SK-N-SH (cell line): ENCODE data around the gene CEP57L1. TPM values are rescaled to one million over a fixed set of nuclear protein-coding genes. Genes with fewer than 3 reads are reported as not detected.

ENCODE experiments used
- CTCF ChIA-PET: fragments of 300-600, 350-600 bp; formaldehyde crosslinking; extraction: SDS; loops from one replicate; lab custom pipeline; 2021; lab: Yijun Ruan, JAX
- POLR2A ChIA-PET: fragments of 350-600 bp; sonication (Branson Sonifier 250); formaldehyde crosslinking; extraction: SDS; loops from one replicate; lab custom pipeline; 2020; ENCODE audit warnings: antibody characterized with exemption, inconsistent platforms; lab: Yijun Ruan, JAX
- DNase-seq: peaks from one replicate; pipeline ENCODE4 v3.0.0; 2012
- H2AFZ ChIP-seq: fragments of 200-600 bp; sonication (generic); 2 replicates; pipeline ENCODE4 v1.8.1; 2016; ENCODE audit warnings: antibody characterized with exemption, mild to moderate bottlenecking, low read depth
- H3F3A ChIP-seq: fragments of 200-600 bp; sonication (generic); replicated peaks from 2 replicates; pipeline ENCODE3; 2016; ENCODE audit warnings: antibody characterized with exemption, mild to moderate bottlenecking; ENCODE audit not compliant: insufficient read depth
- H3K27ac ChIP-seq, 2 experiments: fragments of 200-500 bp in 1 of 2; fragments of 200-600 bp in 1 of 2; sonication (Bioruptor generic) in 1 of 2; sonication (generic), shearing (Covaris generic) in 1 of 2; 2 replicates each; pipeline versions ENCODE4 v1.5.1 to v1.6.1; 2014 to 2016; ENCODE audit warnings: low read depth in 2 of 2, inconsistent platforms in 1 of 2, low read length in 1 of 2, mild to moderate bottlenecking in 1 of 2, mixed read lengths in 1 of 2
- H3K27me3 ChIP-seq: fragments of 200-600 bp; sonication (generic), shearing (Covaris generic); 2 replicates; pipeline ENCODE4 v1.6.1; 2016; ENCODE audit warnings: mixed run types; ENCODE audit not compliant: insufficient read depth
- H3K36me3 ChIP-seq, 2 experiments: fragments of 200-500 bp in 1 of 2; fragments of 200-600 bp in 1 of 2; sonication (Bioruptor generic) in 1 of 2; sonication (generic) in 1 of 2; replicated peaks in 1 of 2; 2 replicates each; pipeline versions ENCODE3 to v1.5.1; 2014 to 2016; ENCODE audit warnings: low read length in 1 of 2, mild to moderate bottlenecking in 1 of 2; ENCODE audit not compliant: insufficient read depth in 2 of 2, control insufficient read depth in 1 of 2
- H3K4me1 ChIP-seq, 2 experiments: fragments of 200-500 bp in 1 of 2; fragments of 200-600 bp in 1 of 2; sonication (Bioruptor generic) in 1 of 2; sonication (generic), shearing (Covaris generic) in 1 of 2; 2 replicates each; pipeline versions ENCODE4 v1.5.1 to v1.6.1; 2014 to 2016; ENCODE audit warnings: low read depth in 1 of 2, low read length in 1 of 2, mixed run types in 1 of 2; ENCODE audit not compliant: insufficient read depth in 2 of 2, control insufficient read depth in 1 of 2
- H3K4me2 ChIP-seq: fragments of 200-600 bp; sonication (generic), shearing (Covaris generic); 2 replicates; pipeline ENCODE4 v1.6.1; 2017; ENCODE audit warnings: mixed run types
- H3K4me3 ChIP-seq, 2 experiments: fragments of 200-500 bp in 1 of 2; fragments of 200-600 bp in 1 of 2; sonication (Bioruptor generic) in 1 of 2; sonication (generic), shearing (Covaris generic) in 1 of 2; 2 replicates each; pipeline versions ENCODE4 v1.5.1 to v1.8.1; 2014 to 2016; ENCODE audit warnings: low read depth in 2 of 2, inconsistent platforms in 1 of 2, low read length in 1 of 2, mild to moderate bottlenecking in 1 of 2, mixed read lengths in 1 of 2, moderate library complexity in 1 of 2
- H3K79me2 ChIP-seq: fragments of 200-600 bp; sonication (generic); 2 replicates; pipeline ENCODE4 v1.8.1; 2017; ENCODE audit warnings: mild to moderate bottlenecking; ENCODE audit not compliant: insufficient read depth
- H3K9ac ChIP-seq: fragments of 200-600 bp; sonication (generic); 2 replicates; pipeline ENCODE4 v1.6.1; 2017; ENCODE audit warnings: mixed run types
- H3K9me2 ChIP-seq: fragments of 200-600 bp; sonication (generic); 2 replicates; pipeline ENCODE4 v1.6.1; 2017; ENCODE audit warnings: mixed run types
- H3K9me3 ChIP-seq: fragments of 200-600 bp; sonication (generic); 2 replicates; pipeline ENCODE4 v1.6.1; 2017; ENCODE audit warnings: mixed run types, mild to moderate bottlenecking, moderate library complexity
- H4K20me1 ChIP-seq: fragments of 200-600 bp; sonication (generic); 2 replicates; pipeline ENCODE4 v1.6.1; 2017; ENCODE audit warnings: mild to moderate bottlenecking, mixed run types; ENCODE audit not compliant: insufficient read depth
- ELF1 ChIP-seq: IDR thresholded peaks from 2 replicates; pipeline ENCODE4 v1.4.0; 2012
- EP300 ChIP-seq, 2 experiments: IDR thresholded peaks; 2 replicates each; pipeline versions ENCODE4 v1.4.0 to v1.6.1; 2012; ENCODE audit warnings: borderline replicate concordance in 1 of 2, low read depth in 1 of 2, low read length in 1 of 2
- FOSL2 ChIP-seq: IDR thresholded peaks from 2 replicates; pipeline ENCODE4 v1.4.0; 2012; ENCODE audit warnings: low read depth, mild to moderate bottlenecking, moderate library complexity, borderline replicate concordance
- FOXJ3 ChIP-seq: sonication (generic); formaldehyde crosslinking; IDR thresholded peaks from 2 replicates; pipeline ENCODE4 v1.5.1; 2020; ENCODE audit warnings: mild to moderate bottlenecking, missing genetic modification reagents
- GABPA ChIP-seq: IDR thresholded peaks from 2 replicates; pipeline ENCODE4 v1.4.0; 2012; ENCODE audit warnings: low read depth, mild to moderate bottlenecking
- GATA2 ChIP-seq: sonication (generic); formaldehyde crosslinking; IDR thresholded peaks from 2 replicates; pipeline ENCODE4 v1.5.0; 2020; ENCODE audit warnings: mild to moderate bottlenecking, missing genetic modification reagents
- JUND ChIP-seq: IDR thresholded peaks from 2 replicates; pipeline ENCODE4 v1.4.0; 2012
- MEF2A ChIP-seq: IDR thresholded peaks from 2 replicates; pipeline ENCODE4 v1.4.0; 2012; ENCODE audit warnings: low read depth, borderline replicate concordance
- MXI1 ChIP-seq: IDR thresholded peaks from 2 replicates; pipeline ENCODE4 v1.6.1; 2012; ENCODE audit warnings: mild to moderate bottlenecking, low read depth, low read length, improper control_type of control experiment
- NRF1 ChIP-seq: IDR thresholded peaks from 2 replicates; pipeline ENCODE4 v1.6.1; 2012; ENCODE audit warnings: low read depth, mild to moderate bottlenecking, low read length
- SMC3 ChIP-seq: IDR thresholded peaks from 2 replicates; pipeline ENCODE4 v1.6.1; 2012; ENCODE audit warnings: low read depth, low read length, improper control_type of control experiment
- TAF1 ChIP-seq: IDR thresholded peaks from 2 replicates; pipeline ENCODE4 v1.6.1; 2012; ENCODE audit warnings: low read depth, mild to moderate bottlenecking, low read length, moderate library complexity, borderline replicate concordance
- TEAD4 ChIP-seq: IDR thresholded peaks from 2 replicates; pipeline ENCODE4 v1.4.0; 2012; ENCODE audit warnings: mild to moderate bottlenecking, borderline replicate concordance; ENCODE audit not compliant: insufficient read depth
- WGBS: methylation state at CpG from one replicate; pipeline ENCODE4 v1.1.6; 2017; ENCODE audit warnings: low lambda C conversion rate; 5-methylcytosine and 5-hydroxymethylcytosine counted together
- polyA plus RNA-seq, 3 experiments: library from polyadenylated mRNA; depleted of rRNA; stranded (reverse); fragments of >200 nt; gene quantifications; 2 replicates each; pipeline ENCODE4 v1.2.3, GENCODE V29; 2012
- TF ChIP-seq, protein P1 (sequence below): fragments of 150-350 bp; IDR thresholded peaks from 2 replicates; pipeline ENCODE4 v1.6.1; 2017; ENCODE audit warnings: antibody characterized with exemption, low read length, low read depth, borderline replicate concordance
- TF ChIP-seq, protein P2 (sequence below): fragments of 200-600 bp; sonication (generic); IDR thresholded peaks from 2 replicates; pipeline ENCODE4 v1.6.1; 2017; ENCODE audit warnings: antibody characterized with exemption, mild to moderate bottlenecking, moderate library complexity
- TF ChIP-seq, protein P3 (sequence below): IDR thresholded peaks from 2 replicates; pipeline ENCODE4 v1.4.0; 2012; ENCODE audit warnings: low read depth, borderline replicate concordance
- TF ChIP-seq, protein P4 (sequence below): IDR thresholded peaks from 2 replicates; pipeline ENCODE4 v1.4.0; 2012; ENCODE audit warnings: low read depth, borderline replicate concordance
- TF ChIP-seq, protein P5 (sequence below): IDR thresholded peaks from 2 replicates; pipeline ENCODE4 v1.6.1; 2012; ENCODE audit warnings: mild to moderate bottlenecking, low read depth, low read length, moderate library complexity
- TF ChIP-seq, protein P6 (sequence below): IDR thresholded peaks from 2 replicates; pipeline ENCODE4 v1.4.0; 2012; ENCODE audit warnings: low read depth

The CEP57L1 gene
- polyA plus RNA-seq, 1 of the 3 experiments (the other 2 are of a cell fraction), result 7.3 TPM

DNA sequence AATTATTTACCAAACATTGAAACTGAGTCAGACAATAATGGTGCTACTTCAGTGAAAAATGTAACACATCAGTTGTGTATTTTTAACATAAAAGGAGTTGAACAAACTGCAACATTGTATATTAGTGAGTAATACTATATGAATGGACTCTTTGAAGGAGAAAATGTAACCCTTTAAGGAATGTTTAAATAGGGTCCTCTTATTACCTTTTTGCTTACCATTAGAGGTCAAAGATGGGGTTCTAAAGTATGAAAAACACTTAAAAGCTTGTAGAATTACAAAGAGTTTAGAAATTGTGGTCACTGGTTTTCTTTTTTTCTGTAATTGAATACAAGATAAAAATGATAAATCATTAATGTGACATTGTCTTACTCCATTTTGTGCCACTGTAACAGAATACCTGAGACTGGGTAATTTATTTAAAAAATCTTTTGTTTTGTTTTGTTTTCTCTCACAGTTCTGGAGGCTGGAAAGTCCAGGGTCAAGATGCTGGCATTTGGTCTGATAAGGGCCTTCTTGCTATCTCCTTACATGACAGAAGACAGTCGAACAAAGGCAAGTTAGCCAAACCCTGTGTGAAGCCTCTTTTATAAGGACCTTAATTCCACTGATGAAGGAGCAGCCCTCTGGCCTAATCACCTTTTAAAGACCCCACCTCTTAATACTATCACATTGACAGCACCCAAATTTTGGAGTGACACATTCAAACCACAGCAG is 43.8 kb upstream of the CEP57L1 start:
- H3K9ac ChIP-seq, result no peak overlapping the region
- H3K79me2 ChIP-seq, result no peaks in the 10 kb centered on the region
- no peaks in the 10 kb centered on the region for H3K9me3 ChIP-seq
- H3K9me2 ChIP-seq, result no peaks in the 10 kb centered on the region
- WGBS, result 100% methylated on average over 1 of the region's 1 CpG
- H2AFZ ChIP-seq, result no peak overlapping the region
- H3F3A ChIP-seq, result peaks cover 3% of the 10 kb centered on the region
- H3K27ac ChIP-seq, result no peak overlapping the region
- H3K4me2 ChIP-seq, result no peak overlapping the region
- CTCF ChIA-PET, result no interaction called here
- no peaks in the 10 kb centered on the region for H4K20me1 ChIP-seq
- H3K4me1 ChIP-seq, result peaks cover 3 to 8% of the 10 kb centered on the region in 2 experiments; a peak in 3 of 4 replicates
- TF ChIP-seq, protein P1, sequence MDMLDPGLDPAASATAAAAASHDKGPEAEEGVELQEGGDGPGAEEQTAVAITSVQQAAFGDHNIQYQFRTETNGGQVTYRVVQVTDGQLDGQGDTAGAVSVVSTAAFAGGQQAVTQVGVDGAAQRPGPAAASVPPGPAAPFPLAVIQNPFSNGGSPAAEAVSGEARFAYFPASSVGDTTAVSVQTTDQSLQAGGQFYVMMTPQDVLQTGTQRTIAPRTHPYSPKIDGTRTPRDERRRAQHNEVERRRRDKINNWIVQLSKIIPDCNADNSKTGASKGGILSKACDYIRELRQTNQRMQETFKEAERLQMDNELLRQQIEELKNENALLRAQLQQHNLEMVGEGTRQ, result no peak
- no peak for TF ChIP-seq MXI1
- no peak for TF ChIP-seq GABPA
- TF ChIP-seq TAF1, result no peak
- TF ChIP-seq, protein P2, sequence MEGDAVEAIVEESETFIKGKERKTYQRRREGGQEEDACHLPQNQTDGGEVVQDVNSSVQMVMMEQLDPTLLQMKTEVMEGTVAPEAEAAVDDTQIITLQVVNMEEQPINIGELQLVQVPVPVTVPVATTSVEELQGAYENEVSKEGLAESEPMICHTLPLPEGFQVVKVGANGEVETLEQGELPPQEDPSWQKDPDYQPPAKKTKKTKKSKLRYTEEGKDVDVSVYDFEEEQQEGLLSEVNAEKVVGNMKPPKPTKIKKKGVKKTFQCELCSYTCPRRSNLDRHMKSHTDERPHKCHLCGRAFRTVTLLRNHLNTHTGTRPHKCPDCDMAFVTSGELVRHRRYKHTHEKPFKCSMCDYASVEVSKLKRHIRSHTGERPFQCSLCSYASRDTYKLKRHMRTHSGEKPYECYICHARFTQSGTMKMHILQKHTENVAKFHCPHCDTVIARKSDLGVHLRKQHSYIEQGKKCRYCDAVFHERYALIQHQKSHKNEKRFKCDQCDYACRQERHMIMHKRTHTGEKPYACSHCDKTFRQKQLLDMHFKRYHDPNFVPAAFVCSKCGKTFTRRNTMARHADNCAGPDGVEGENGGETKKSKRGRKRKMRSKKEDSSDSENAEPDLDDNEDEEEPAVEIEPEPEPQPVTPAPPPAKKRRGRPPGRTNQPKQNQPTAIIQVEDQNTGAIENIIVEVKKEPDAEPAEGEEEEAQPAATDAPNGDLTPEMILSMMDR, result no peak
- no peak for TF ChIP-seq SMC3
- no peak for TF ChIP-seq FOSL2
- no peak for TF ChIP-seq NRF1
- no peak for TF ChIP-seq TEAD4
- TF ChIP-seq EP300 (IDR thresholded peaks at IDR 0.05; ENCODE audit: borderline replicate concordance in 1 of 2, low read depth in 1 of 2, low read length in 1 of 2), result no peak
- TF ChIP-seq, protein P3, sequence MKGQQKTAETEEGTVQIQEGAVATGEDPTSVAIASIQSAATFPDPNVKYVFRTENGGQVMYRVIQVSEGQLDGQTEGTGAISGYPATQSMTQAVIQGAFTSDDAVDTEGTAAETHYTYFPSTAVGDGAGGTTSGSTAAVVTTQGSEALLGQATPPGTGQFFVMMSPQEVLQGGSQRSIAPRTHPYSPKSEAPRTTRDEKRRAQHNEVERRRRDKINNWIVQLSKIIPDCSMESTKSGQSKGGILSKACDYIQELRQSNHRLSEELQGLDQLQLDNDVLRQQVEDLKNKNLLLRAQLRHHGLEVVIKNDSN, result no peak
- TF ChIP-seq, protein P4, sequence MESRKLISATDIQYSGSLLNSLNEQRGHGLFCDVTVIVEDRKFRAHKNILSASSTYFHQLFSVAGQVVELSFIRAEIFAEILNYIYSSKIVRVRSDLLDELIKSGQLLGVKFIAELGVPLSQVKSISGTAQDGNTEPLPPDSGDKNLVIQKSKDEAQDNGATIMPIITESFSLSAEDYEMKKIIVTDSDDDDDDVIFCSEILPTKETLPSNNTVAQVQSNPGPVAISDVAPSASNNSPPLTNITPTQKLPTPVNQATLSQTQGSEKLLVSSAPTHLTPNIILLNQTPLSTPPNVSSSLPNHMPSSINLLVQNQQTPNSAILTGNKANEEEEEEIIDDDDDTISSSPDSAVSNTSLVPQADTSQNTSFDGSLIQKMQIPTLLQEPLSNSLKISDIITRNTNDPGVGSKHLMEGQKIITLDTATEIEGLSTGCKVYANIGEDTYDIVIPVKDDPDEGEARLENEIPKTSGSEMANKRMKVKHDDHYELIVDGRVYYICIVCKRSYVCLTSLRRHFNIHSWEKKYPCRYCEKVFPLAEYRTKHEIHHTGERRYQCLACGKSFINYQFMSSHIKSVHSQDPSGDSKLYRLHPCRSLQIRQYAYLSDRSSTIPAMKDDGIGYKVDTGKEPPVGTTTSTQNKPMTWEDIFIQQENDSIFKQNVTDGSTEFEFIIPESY, result no peak
- TF ChIP-seq, protein P5, sequence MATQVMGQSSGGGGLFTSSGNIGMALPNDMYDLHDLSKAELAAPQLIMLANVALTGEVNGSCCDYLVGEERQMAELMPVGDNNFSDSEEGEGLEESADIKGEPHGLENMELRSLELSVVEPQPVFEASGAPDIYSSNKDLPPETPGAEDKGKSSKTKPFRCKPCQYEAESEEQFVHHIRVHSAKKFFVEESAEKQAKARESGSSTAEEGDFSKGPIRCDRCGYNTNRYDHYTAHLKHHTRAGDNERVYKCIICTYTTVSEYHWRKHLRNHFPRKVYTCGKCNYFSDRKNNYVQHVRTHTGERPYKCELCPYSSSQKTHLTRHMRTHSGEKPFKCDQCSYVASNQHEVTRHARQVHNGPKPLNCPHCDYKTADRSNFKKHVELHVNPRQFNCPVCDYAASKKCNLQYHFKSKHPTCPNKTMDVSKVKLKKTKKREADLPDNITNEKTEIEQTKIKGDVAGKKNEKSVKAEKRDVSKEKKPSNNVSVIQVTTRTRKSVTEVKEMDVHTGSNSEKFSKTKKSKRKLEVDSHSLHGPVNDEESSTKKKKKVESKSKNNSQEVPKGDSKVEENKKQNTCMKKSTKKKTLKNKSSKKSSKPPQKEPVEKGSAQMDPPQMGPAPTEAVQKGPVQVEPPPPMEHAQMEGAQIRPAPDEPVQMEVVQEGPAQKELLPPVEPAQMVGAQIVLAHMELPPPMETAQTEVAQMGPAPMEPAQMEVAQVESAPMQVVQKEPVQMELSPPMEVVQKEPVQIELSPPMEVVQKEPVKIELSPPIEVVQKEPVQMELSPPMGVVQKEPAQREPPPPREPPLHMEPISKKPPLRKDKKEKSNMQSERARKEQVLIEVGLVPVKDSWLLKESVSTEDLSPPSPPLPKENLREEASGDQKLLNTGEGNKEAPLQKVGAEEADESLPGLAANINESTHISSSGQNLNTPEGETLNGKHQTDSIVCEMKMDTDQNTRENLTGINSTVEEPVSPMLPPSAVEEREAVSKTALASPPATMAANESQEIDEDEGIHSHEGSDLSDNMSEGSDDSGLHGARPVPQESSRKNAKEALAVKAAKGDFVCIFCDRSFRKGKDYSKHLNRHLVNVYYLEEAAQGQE, result no peak
- no peak for TF ChIP-seq JUND
- TF ChIP-seq, protein P6, sequence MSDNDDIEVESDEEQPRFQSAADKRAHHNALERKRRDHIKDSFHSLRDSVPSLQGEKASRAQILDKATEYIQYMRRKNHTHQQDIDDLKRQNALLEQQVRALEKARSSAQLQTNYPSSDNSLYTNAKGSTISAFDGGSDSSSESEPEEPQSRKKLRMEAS, result no peak
- TF ChIP-seq GATA2, result no peak
- TF ChIP-seq FOXJ3 (CRISPR knock-in tag), result no peak
- no peak for TF ChIP-seq ELF1
- no peak for TF ChIP-seq MEF2A
- H3K4me3 ChIP-seq, result no peak overlapping the region
- POLR2A ChIA-PET, result no interaction called here
- DNase-seq, result no peak
- no peaks in the 10 kb centered on the region for H3K27me3 ChIP-seq
- H3K36me3 ChIP-seq, result peaks cover 0 to 4% of the 10 kb centered on the region in 2 experiments
